SK-N-SH treated with all-trans-retinoic acid at 6 μM for 48 hours (cell line): ENCODE measurements around the gene RHO.
"Not testable (repeated sequence)": the region's sequence is repeated elsewhere in the genome, so short reads cannot be mapped to it uniquely, and the experiment has no call there.

Experiments used
- ATAC-seq: fragments of 200-7000 bp; cut with Tn5 transposase; 3 replicates; pipeline ENCODE4 v1.9.1; 2020; ENCODE audit warnings: mild to moderate bottlenecking, moderate library complexity
- BACH2 ChIP-seq: fragments of 250-450 bp; sonication (Bioruptor Pico); IDR thresholded peaks from 2 replicates; pipeline ENCODE4 v1.9.0; 2021; ENCODE audit warnings: mild to moderate bottlenecking, borderline replicate concordance
- CSDC2 ChIP-seq: fragments of 250-450 bp; sonication (Bioruptor Pico); IDR thresholded peaks from 2 replicates; pipeline ENCODE4 v1.5.0; 2020; ENCODE audit warnings: mild to moderate bottlenecking, moderate library complexity
- CSRNP3 ChIP-seq: fragments of 250-450 bp; sonication (Bioruptor Pico); IDR thresholded peaks from 2 replicates; pipeline ENCODE4 v1.5.1; 2021; ENCODE audit warnings: mild to moderate bottlenecking, moderate library complexity
- ESRRG ChIP-seq: fragments of 250-450 bp; sonication (Bioruptor Pico); IDR thresholded peaks from 2 replicates; pipeline ENCODE4 v1.6.1; 2021; ENCODE audit warnings: mild to moderate bottlenecking
- GLIS3 ChIP-seq: fragments of 250-450 bp; sonication (Bioruptor Pico); IDR thresholded peaks from 2 replicates; pipeline ENCODE4 v1.5.0; 2020; ENCODE audit warnings: mild to moderate bottlenecking, moderate library complexity
- ISL1 ChIP-seq: fragments of 250-450 bp; sonication (Bioruptor Pico); IDR thresholded peaks from 2 replicates; pipeline ENCODE4 v2.1.2; 2022; ENCODE audit warnings: mild to moderate bottlenecking, moderate library complexity
- OSR1 ChIP-seq: fragments of 250-450 bp; sonication (Bioruptor Pico); IDR thresholded peaks from 2 replicates; pipeline ENCODE4 v1.8.0; 2022; ENCODE audit warnings: moderate library complexity, mild to moderate bottlenecking, inconsistent platforms
- POU6F1 ChIP-seq: fragments of 250-450 bp; sonication (Bioruptor Pico); IDR thresholded peaks from 2 replicates; pipeline ENCODE4 v1.8.0; 2021; ENCODE audit warnings: low read depth, mild to moderate bottlenecking, moderate library complexity, borderline replicate concordance
- PPARA ChIP-seq: fragments of 250-450 bp; sonication (Bioruptor Pico); IDR thresholded peaks from 2 replicates; pipeline ENCODE4 v1.5.0; 2020; ENCODE audit warnings: mild to moderate bottlenecking, borderline replicate concordance
- RARB ChIP-seq: fragments of 250-450 bp; sonication (Bioruptor Pico); IDR thresholded peaks from 2 replicates; pipeline ENCODE4 v1.8.0; 2021; ENCODE audit warnings: mild to moderate bottlenecking, moderate library complexity
- SNAI2 ChIP-seq: fragments of 250-450 bp; sonication (Bioruptor Pico); IDR thresholded peaks from 2 replicates; pipeline ENCODE4 v1.5.0; 2020; ENCODE audit warnings: mild to moderate bottlenecking, moderate library complexity
- TCF4 ChIP-seq: fragments of 250-450 bp; sonication (Bioruptor Pico); IDR thresholded peaks from 2 replicates; pipeline ENCODE4 v1.8.0; 2021; ENCODE audit warnings: mild to moderate bottlenecking, moderate library complexity, borderline replicate concordance
- ZC3H10 ChIP-seq: fragments of 250-450 bp; sonication (Bioruptor Pico); IDR thresholded peaks from 2 replicates; pipeline ENCODE4 v1.5.1; 2021; ENCODE audit warnings: mild to moderate bottlenecking, moderate library complexity
- ZFP3 ChIP-seq: fragments of 250-450 bp; sonication (Bioruptor Pico); IDR thresholded peaks from 2 replicates; pipeline ENCODE4 v1.5.0; 2020; ENCODE audit warnings: mild to moderate bottlenecking, moderate library complexity
- ZFP30 ChIP-seq: fragments of 450-650 bp; formaldehyde crosslinking; IDR thresholded peaks from 2 replicates; pipeline ENCODE4 v1.5.0; 2022; ENCODE audit warnings: mild to moderate bottlenecking, moderate library complexity
- ZNF565 ChIP-seq: fragments of 450-650 bp; formaldehyde crosslinking; conservative IDR thresholded peaks from 2 replicates; pipeline ENCODE4 v1.5.0; 2020; ENCODE audit warnings: low read depth, mild to moderate bottlenecking, moderate library complexity
- ZNF70 ChIP-seq: fragments of 450-650 bp; formaldehyde crosslinking; IDR thresholded peaks from 2 replicates; pipeline ENCODE4 v1.5.0; 2020; ENCODE audit warnings: mild to moderate bottlenecking, moderate library complexity
- ZNF8 ChIP-seq: fragments of 450-650 bp; formaldehyde crosslinking; IDR thresholded peaks from 2 replicates; pipeline ENCODE4 v1.5.0; 2020; ENCODE audit warnings: mild to moderate bottlenecking, moderate library complexity
- TF ChIP-seq, protein P1 (sequence below): fragments of 250-450 bp; sonication (Bioruptor Pico); IDR thresholded peaks from 2 replicates; pipeline ENCODE4 v1.5.1; 2020; ENCODE audit warnings: low read depth, mild to moderate bottlenecking, moderate library complexity
- TF ChIP-seq, protein P2 (sequence below): fragments of 250-450 bp; sonication (Bioruptor Pico); IDR thresholded peaks from 2 replicates; pipeline ENCODE4 v1.5.0; 2020; ENCODE audit warnings: mild to moderate bottlenecking, moderate library complexity

RHO gene

DNA sequence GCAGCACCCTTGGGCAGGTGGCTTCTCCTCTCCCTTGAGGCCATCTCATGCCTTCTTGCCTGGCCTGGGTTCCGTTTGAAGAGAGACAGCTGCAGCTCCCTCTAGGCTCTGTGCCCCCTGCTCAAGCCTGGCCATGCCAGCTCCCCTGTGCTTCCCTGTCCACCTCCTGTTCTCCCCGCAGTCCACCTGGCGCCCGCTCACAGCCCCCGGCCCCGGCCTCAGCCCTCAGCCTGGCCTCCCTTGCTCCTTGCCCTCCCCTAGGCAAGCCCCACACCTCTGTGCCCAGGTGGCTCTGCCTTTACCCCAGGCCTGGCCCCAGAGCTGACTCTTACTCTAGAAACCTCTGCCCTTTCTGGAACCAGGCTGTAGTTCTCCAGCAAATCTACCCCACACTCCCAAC, 13.9 kb upstream of the RHO start (continued):
- TF ChIP-seq PPARA (no peak), ISL1 (CRISPR knock-in tag) (no peak)
- TF ChIP-seq, all 23 proteins: peak for 0

DNA sequence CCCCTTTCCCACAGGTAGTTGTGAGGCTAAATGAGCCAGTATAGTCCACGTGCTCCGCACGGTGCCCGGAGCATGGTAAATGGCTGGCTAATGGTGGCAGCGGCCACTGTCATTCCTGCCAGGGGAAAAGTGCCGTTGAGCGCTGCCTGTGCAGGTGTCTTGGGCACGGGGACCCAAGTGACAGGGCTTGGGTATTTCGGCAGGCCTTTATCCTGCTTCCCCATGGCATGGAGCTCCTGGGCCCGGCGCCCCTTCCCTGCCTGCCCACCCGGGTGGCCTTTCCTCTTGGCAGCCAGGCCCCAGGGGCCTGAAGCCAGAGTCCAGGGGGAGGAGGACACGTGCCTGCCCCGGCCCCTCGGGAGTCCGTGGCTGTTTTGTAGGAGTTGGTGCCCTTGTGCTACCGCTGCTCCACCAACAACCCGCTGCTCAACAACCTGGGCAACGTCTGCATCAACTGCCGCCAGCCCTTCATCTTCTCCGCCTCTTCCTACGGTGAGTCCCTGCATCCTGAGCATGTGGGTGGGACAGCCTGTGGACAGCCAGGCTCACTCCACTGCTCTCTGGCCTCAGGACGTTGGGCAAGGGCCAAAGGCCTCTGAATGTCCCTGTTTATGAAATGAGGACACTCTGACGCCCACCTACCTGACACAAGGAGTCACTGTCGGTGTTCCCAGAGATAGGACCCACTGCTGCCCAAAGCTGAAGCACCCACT, 13.2 kb upstream of the RHO start:
- not testable (repeated sequence) for ATAC-seq

- ATAC-seq: not testable (repeated sequence)
Measured at GRCh38 chr3:129515821-129516432, 12.5 kb upstream of the RHO start.

DNA sequence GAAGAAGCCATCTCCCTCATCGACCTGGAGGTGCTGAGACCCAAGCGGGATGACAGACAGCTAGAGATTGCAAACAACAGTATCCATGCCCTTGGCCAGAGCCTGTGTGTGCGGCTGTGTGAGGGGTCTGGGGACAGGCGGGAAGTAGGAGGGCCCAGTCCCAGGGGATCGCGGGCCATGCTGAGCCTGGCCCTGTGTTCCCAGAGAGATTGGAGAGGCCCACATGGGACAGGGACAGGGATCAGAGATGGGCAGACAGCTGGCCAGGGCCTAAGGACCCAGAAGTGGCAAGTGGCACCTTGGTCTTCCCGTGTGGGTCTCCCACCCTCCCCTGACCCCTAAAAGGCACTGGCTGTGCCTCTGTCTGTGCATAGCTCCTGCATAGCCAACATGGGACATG, 10.9 kb upstream of the RHO start:
- TF ChIP-seq ZC3H10 (CRISPR knock-in tag) (no peak), CSRNP3 (CRISPR knock-in tag) (no peak), RARB (no peak), OSR1 (CRISPR knock-in tag) (no peak), ZFP30 (no peak), BACH2 (no peak)
- TF ChIP-seq, protein P1, sequence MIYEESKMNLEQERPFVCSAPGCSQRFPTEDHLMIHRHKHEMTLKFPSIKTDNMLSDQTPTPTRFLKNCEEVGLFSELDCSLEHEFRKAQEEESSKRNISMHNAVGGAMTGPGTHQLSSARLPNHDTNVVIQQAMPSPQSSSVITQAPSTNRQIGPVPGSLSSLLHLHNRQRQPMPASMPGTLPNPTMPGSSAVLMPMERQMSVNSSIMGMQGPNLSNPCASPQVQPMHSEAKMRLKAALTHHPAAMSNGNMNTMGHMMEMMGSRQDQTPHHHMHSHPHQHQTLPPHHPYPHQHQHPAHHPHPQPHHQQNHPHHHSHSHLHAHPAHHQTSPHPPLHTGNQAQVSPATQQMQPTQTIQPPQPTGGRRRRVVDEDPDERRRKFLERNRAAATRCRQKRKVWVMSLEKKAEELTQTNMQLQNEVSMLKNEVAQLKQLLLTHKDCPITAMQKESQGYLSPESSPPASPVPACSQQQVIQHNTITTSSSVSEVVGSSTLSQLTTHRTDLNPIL (CRISPR knock-in tag): no peak
- no peak for ATAC-seq

GRCh38 chr3:129518038-129518561, 10.3 kb upstream of the RHO start:
- ATAC-seq: no peak
- TF ChIP-seq TCF4 (no peak), ZNF565 (CRISPR knock-in tag) (no peak), ZFP30 (no peak), POU6F1 (CRISPR knock-in tag) (no peak), ZC3H10 (CRISPR knock-in tag) (no peak), ZNF8 (CRISPR knock-in tag) (no peak), SNAI2 (CRISPR knock-in tag) (no peak), ESRRG (no peak), ZNF70 (no peak), RARB (no peak)

DNA sequence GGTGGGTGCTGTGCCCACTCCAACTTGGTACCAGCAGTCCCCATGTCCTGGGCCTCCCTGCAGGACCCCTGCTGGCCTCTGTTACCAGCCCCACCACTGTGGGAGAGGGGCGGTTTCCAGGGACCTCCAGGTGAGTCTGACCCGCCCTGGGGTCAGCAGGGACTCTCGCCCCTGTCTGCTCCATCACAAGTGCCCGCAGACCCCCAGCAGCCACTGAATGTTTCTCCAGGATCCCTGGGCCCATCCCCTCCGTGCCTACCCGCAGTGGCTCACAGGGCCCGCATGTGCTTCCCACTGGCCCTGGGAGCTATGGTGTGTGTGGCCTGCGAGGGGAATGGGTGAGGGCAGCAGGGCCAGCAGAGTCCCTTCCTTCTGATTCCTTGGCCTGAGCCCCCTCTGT, 9.9 kb upstream of the RHO start:
- ATAC-seq: no peak
- no peak for TF ChIP-seq ESRRG
- no peak for TF ChIP-seq PPARA
- TF ChIP-seq ZFP3 (CRISPR knock-in tag): no peak
- TF ChIP-seq BACH2: no peak
- no peak for TF ChIP-seq ZNF565 (CRISPR knock-in tag)
- TF ChIP-seq ZNF70: no peak
- no peak for TF ChIP-seq CSRNP3 (CRISPR knock-in tag)
- no peak for TF ChIP-seq SNAI2 (CRISPR knock-in tag)
- TF ChIP-seq GLIS3: no peak
- no peak for TF ChIP-seq POU6F1 (CRISPR knock-in tag)
- no peak for TF ChIP-seq ZFP30
- no peak for TF ChIP-seq RARB
- TF ChIP-seq TCF4: no peak
- no peak for TF ChIP-seq ZC3H10 (CRISPR knock-in tag)
- TF ChIP-seq CSDC2 (CRISPR knock-in tag): no peak
- no peak for TF ChIP-seq ISL1 (CRISPR knock-in tag)
- TF ChIP-seq, protein P2, sequence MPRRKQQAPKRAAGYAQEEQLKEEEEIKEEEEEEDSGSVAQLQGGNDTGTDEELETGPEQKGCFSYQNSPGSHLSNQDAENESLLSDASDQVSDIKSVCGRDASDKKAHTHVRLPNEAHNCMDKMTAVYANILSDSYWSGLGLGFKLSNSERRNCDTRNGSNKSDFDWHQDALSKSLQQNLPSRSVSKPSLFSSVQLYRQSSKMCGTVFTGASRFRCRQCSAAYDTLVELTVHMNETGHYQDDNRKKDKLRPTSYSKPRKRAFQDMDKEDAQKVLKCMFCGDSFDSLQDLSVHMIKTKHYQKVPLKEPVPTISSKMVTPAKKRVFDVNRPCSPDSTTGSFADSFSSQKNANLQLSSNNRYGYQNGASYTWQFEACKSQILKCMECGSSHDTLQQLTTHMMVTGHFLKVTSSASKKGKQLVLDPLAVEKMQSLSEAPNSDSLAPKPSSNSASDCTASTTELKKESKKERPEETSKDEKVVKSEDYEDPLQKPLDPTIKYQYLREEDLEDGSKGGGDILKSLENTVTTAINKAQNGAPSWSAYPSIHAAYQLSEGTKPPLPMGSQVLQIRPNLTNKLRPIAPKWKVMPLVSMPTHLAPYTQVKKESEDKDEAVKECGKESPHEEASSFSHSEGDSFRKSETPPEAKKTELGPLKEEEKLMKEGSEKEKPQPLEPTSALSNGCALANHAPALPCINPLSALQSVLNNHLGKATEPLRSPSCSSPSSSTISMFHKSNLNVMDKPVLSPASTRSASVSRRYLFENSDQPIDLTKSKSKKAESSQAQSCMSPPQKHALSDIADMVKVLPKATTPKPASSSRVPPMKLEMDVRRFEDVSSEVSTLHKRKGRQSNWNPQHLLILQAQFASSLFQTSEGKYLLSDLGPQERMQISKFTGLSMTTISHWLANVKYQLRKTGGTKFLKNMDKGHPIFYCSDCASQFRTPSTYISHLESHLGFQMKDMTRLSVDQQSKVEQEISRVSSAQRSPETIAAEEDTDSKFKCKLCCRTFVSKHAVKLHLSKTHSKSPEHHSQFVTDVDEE (CRISPR knock-in tag): no peak
